SU-DHL-6 (cell line): ENCODE measurements around the gene CD2.

Source experiments
- H2AFZ ChIP-seq: fragments of 200-600 bp; sonication (generic); 2 replicates; pipeline ENCODE4 v1.6.1; 2014; ENCODE audit warnings: low read depth, mild to moderate bottlenecking, moderate library complexity, mixed read lengths, antibody characterized with exemption, low read length; ENCODE audit not compliant: severe bottlenecking
- H3F3A ChIP-seq: fragments of 200-600 bp; shearing (Covaris generic); 2 replicates; pipeline ENCODE4 v1.6.0; 2016; ENCODE audit warnings: antibody characterized with exemption, mild to moderate bottlenecking; ENCODE audit not compliant: insufficient read depth
- H3K27ac ChIP-seq: fragments of 200-600 bp; sonication (generic); 2 replicates; pipeline ENCODE4 v1.5.1; 2016; ENCODE audit warnings: low read depth, mild to moderate bottlenecking, low read length, moderate library complexity, mixed read lengths
- H3K27me3 ChIP-seq: fragments of 200-600 bp; sonication (generic), shearing (Covaris generic); 2 replicates; pipeline ENCODE4 v1.6.0; 2014; ENCODE audit warnings: mild to moderate bottlenecking, low read length
- H3K36me3 ChIP-seq: fragments of 200-600 bp; sonication (generic); 2 replicates; pipeline ENCODE4 v1.6.1; 2014; ENCODE audit warnings: mild to moderate bottlenecking, low read length, mixed read lengths
- H3K4me2 ChIP-seq: fragments of 300-600, 200-600 bp; shearing (Covaris generic), sonication (generic); 2 replicates; pipeline ENCODE4 v1.6.0; 2014; ENCODE audit warnings: low read length, low read depth, mild to moderate bottlenecking; ENCODE audit not compliant: poor library complexity, severe bottlenecking
- H3K4me3 ChIP-seq: fragments of 200-600 bp; sonication (generic); 2 replicates; pipeline ENCODE4 v1.5.1; 2014; ENCODE audit warnings: antibody characterized with exemption, low read length, mild to moderate bottlenecking, mixed read lengths; ENCODE audit not compliant: insufficient read depth, poor library complexity, severe bottlenecking
- H3K79me2 ChIP-seq: fragments of 200-600 bp; sonication (generic); 2 replicates; pipeline ENCODE4 v1.6.1; 2014; ENCODE audit warnings: mild to moderate bottlenecking, low read length, moderate library complexity; ENCODE audit not compliant: insufficient read depth
- H3K9ac ChIP-seq: fragments of 200-600 bp; sonication (generic); 2 replicates; pipeline ENCODE4 v1.7.0; 2014; ENCODE audit warnings: mild to moderate bottlenecking, low read length
- H3K9me2 ChIP-seq: fragments of 200-600 bp; sonication (generic); replicated peaks from 2 replicates; pipeline ENCODE4 v1.6.1; 2014; ENCODE audit warnings: low read length; ENCODE audit not compliant: insufficient read depth
- H3K9me3 ChIP-seq: fragments of 200-600 bp; sonication (generic); 2 replicates; pipeline ENCODE4 v1.6.1; 2014; ENCODE audit warnings: low read length, mixed read lengths; ENCODE audit not compliant: insufficient read depth
- H4K20me1 ChIP-seq: fragments of 200-600 bp; sonication (generic); 2 replicates; pipeline ENCODE4 v1.6.1; 2014; ENCODE audit warnings: low read depth, mild to moderate bottlenecking, antibody characterized with exemption, low read length, moderate library complexity, mixed read lengths
- CTCF ChIP-seq: fragments of 200-600 bp; sonication (generic); IDR thresholded peaks from one replicate; pipeline ENCODE4 v1.5.1; 2017; ENCODE audit warnings: antibody characterized with exemption, mild to moderate bottlenecking, low read length, moderate library complexity; ENCODE audit not compliant: insufficient read depth, poor library complexity, severe bottlenecking
- EZH2phosphoT487 ChIP-seq: fragments of 200-600 bp; sonication (generic), shearing (Covaris generic); conservative IDR thresholded peaks from 2 replicates; pipeline ENCODE4 v1.6.1; 2018; ENCODE audit warnings: mild to moderate bottlenecking, antibody characterized with exemption, low read length, moderate library complexity, mixed read lengths

CD2 gene

DNA sequence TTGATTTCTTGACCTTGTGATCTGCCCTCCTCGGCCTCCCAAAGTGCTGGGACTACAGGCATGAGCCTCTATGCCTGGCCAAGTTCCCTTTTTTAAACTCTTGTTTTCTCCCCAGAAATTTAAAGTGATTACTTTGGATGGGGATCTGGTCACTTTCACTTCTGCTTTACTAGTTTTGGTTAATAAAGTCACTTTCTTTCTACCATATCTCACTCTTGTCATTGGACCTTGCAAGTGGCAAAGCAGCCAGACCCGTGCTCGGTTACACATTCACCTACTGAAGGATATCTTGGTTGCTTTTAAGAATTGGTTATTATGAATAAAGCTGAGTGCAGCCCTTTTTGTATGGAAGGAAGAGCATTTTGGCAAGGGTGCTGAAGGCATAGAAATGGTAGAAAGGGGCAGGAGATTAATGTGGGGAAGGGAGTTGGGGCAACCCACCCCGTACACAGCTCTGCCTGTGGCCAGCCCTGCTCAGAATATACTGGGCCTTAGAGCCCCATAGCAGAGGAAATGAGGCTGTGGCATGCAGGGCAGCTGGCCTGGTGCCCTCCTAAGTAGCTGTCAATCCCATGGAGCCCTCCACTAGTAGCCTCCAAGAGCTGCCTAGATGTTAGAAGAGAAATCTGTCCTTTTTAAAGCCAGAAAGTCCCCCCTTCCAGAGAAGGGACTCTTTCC is 40.7 kb downstream of the CD2 start:
- H4K20me1 ChIP-seq = no peaks in the 10 kb centered on the region
- no peak overlapping the region for H3K4me3 ChIP-seq
- no peaks in the 10 kb centered on the region for H3F3A ChIP-seq
- no peaks in the 10 kb centered on the region for H3K9me3 ChIP-seq
- H3K4me2 ChIP-seq = no peak overlapping the region
- no peak for TF ChIP-seq CTCF
- TF ChIP-seq EZH2phosphoT487 = no peak
- H2AFZ ChIP-seq = no peak overlapping the region
- no peak overlapping the region for H3K9ac ChIP-seq
- H3K9me2 ChIP-seq = no peaks in the 10 kb centered on the region
- H3K27ac ChIP-seq = no peak overlapping the region
- no peaks in the 10 kb centered on the region for H3K27me3 ChIP-seq
- H3K79me2 ChIP-seq = no peaks in the 10 kb centered on the region
- no peaks in the 10 kb centered on the region for H3K36me3 ChIP-seq

GRCh38 chr1:116795482-116795829 is 41.2 kb downstream of the CD2 start:
- no peak for TF ChIP-seq CTCF
- TF ChIP-seq EZH2phosphoT487 = no peak
- no peaks in the 10 kb centered on the region for H3K9me2 ChIP-seq
- no peaks in the 10 kb centered on the region for H3F3A ChIP-seq

GRCh38 chr1:116804736-116805135 is 50.5 kb downstream of the CD2 start:
- Histone ChIP-seq H3K9me3 (no peaks in the 10 kb centered on the region), H3K36me3 (no peaks in the 10 kb centered on the region), H3F3A (no peaks in the 10 kb centered on the region), H3K9me2 (no peaks in the 10 kb centered on the region), H3K4me3 (no peak overlapping the region), H3K4me2 (no peak overlapping the region), H3K9ac (no peak overlapping the region), H3K27me3 (no peaks in the 10 kb centered on the region), H3K79me2 (no peaks in the 10 kb centered on the region), H4K20me1 (no peaks in the 10 kb centered on the region), H3K27ac (no peak overlapping the region), H2AFZ (no peak overlapping the region)
- TF ChIP-seq EZH2phosphoT487 (no peak), CTCF (no peak)

More at GRCh38 chr1:116795482-116795829, 41.2 kb downstream of the CD2 start:
- no peaks in the 10 kb centered on the region for H4K20me1 ChIP-seq
- no peak overlapping the region for H3K4me3 ChIP-seq
- no peak overlapping the region for H2AFZ ChIP-seq
- no peak overlapping the region for H3K9ac ChIP-seq
- H3K27ac ChIP-seq = no peak overlapping the region
- H3K27me3 ChIP-seq = no peaks in the 10 kb centered on the region
- no peaks in the 10 kb centered on the region for H3K36me3 ChIP-seq
- no peak overlapping the region for H3K4me2 ChIP-seq
- H3K9me3 ChIP-seq = no peaks in the 10 kb centered on the region
- H3K79me2 ChIP-seq = no peaks in the 10 kb centered on the region
